AG10803 (cell line): Measurements from ENCODE around the gene THEM4.

Experiments
- DNase-seq: peaks from one replicate; pipeline ENCODE4 v3.0.0; 2010; ENCODE audit warnings: low read depth
- H3K4me3 ChIP-seq: 2 replicates; pipeline ENCODE4 v1.5.1; 2011; ENCODE audit warnings: mild to moderate bottlenecking, low read length, control low read depth
- CTCF ChIP-seq: conservative IDR thresholded peaks from 2 replicates; pipeline ENCODE4 v1.5.1; 2011; ENCODE audit warnings: mild to moderate bottlenecking, low read length, control low read depth, inconsistent platforms

THEM4 gene

DNA sequence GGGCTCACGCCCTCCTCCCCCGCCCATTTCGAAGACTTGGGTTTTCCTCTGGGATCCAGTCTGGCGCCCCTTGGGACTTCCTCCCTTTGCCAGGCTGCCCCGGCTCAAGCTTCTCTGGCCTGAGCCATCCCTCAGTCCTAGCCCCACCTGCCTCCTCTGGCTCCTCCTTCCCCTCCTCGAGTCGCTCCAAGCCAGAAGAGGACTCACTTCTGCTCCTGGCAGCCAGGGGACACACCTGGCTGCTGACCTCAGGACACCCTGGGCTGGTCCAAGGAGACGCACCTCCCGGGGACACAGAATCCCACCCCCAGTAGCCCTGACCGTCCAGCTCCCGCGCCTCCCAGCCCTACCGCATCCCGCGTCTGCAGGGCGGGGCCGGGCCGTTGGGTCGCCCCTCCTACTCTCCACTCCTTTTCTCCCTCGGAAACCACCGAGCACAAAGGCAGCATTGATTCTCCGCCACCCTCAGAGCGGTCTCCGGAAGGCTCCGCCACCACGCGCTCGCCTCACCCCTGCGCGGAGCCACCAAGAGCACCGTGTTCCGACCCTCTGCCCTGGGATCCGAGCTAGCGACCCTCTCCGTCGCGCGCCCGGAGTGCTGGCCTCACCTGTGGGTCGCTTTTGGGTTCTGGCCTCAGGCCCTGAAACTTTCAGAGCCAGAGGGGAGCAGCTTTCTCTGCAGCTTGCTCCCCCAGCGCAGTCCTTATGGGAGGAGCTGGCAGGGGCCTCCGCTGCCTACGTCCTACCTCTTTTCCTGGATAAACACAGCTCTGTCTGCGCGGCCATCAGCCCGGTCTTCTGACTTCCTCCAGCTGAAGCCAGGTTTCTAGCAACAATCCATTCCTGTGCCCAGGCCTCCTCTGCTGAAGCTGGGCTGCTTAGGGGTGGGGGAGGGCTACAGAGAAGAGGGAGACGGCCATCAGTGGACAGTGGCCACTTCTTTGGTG is 69.6 kb downstream of the THEM4 start, which contains the start of gene C2CD4D:
Gene C2CD4D, minus strand, starts transcription at position 364 of the 947 bp plus-strand sequence. CDS start 831 bp downstream, outside the sequence.
- no peak for TF ChIP-seq CTCF
- H3K4me3 ChIP-seq: no peak within 1 kb of the TSS
- DNase-seq: no peak

- H3K4me3 ChIP-seq: no peak overlapping the region
- DNase-seq: no peak
- no peak for TF ChIP-seq CTCF
Measured at GRCh38 chr1:151839082-151839412, 70.3 kb downstream of the THEM4 start.

DNA sequence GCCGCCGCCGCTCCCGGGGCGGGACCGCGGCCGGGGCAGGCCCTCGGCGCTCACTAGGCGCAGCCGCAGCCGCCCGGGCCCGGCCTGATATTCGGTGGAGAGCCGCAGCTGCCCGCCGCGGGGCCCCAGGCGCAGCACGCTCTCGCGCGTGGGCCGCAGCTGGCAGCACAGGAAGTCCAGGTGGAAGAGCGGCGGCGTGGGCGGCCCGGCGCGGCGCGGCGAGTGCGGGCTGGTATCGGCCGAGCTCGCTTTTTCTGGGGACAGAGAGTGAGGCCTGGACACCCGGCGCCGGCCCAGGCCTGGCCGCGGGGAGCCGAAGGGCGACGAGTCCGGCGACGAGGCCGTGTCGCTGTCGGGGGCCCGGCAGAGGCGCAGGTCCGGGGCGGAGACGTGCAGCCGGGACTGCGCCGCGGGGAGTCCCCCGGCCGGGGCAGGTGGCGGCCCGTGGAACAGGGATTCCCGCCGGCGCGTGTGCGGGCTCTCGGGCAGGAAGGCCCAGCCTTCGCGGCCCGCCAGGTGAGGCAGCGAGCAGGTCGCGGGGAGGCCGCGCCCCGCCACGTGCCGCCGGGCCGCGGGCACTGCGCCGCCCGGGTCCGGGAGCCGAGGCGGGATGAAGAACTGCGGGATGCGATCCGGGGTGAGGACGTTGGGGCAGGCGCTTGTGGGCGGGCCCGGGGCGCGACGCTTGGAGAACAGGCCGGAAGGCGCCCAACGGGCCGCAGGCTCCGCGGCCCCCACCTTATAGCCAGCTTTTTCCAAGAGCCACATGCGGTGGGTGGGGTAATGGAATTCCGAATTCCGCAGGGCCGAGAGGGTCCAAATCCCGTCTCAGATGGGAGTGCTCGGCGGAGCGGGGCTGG is 70.9 kb downstream of the THEM4 start:
- DNase-seq: no peak
- TF ChIP-seq CTCF: no peak
- H3K4me3 ChIP-seq: no peak overlapping the region

DNA sequence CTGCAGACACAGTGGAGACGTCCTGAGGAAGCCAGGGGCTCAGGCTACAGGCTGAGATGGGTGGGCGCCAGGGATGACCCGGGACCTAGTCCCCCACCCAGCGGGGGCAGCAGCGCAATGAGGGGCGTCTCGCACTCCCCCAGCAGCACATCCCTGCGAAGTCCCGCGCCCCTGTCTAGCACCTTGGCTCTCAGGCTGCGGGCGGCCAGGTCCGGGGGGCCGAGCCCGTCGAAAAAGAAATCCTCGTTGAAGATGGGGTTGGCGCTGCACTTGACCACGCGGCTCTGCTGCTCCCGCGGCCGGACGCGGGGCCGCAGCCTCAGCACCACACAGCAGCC is 71.5 kb downstream of the THEM4 start:
- TF ChIP-seq CTCF: no peak
- no peak overlapping the region for H3K4me3 ChIP-seq
- DNase-seq: no peak

GRCh38 chr1:151837197-151837596 is 72.1 kb downstream of the THEM4 start:
- TF ChIP-seq CTCF: no peak
- DNase-seq: no peak
- no peak overlapping the region for H3K4me3 ChIP-seq

- no peak overlapping the region for H3K4me3 ChIP-seq
- no peak for TF ChIP-seq CTCF
- no peak for DNase-seq
Measured at GRCh38 chr1:151835596-151835995, 73.7 kb downstream of the THEM4 start.
